GM13977 (cell line): ENCODE data around the gene ABHD8.
A peak's percentile ranks its signal among the peaks of the same experiment; 100 is the strongest.

Experiments
- DNase-seq: peaks from one replicate; pipeline ENCODE4 v3.0.0; 2012; ENCODE audit warnings: low spot score
- in situ Hi-C: fragments of 300-500 bp; cut with MboI; formaldehyde crosslinking; loops from one replicate; pipeline ENCODE4 v1.12.0; 2022; ENCODE audit warnings: low sequenced_read_pairs, low pct_unique_long_range_greater_than_20kb, mixed read lengths, inconsistent platforms; ENCODE audit not compliant: unreplicated experiment
- TF ChIP-seq, protein P1 (sequence below): IDR thresholded peaks from 2 replicates; pipeline ENCODE4 v1.5.1; 2012; ENCODE audit warnings: mild to moderate bottlenecking, control low read depth; ENCODE audit not compliant: insufficient read depth; ENCODE audit errors: extremely low read depth, missing control alignments

Gene ABHD8

GRCh38 chr19:17329366-17330261 lies 26.4 kb upstream of the ABHD8 start:
- peak; percentile 35 for DNase-seq
- TF ChIP-seq, protein P1, sequence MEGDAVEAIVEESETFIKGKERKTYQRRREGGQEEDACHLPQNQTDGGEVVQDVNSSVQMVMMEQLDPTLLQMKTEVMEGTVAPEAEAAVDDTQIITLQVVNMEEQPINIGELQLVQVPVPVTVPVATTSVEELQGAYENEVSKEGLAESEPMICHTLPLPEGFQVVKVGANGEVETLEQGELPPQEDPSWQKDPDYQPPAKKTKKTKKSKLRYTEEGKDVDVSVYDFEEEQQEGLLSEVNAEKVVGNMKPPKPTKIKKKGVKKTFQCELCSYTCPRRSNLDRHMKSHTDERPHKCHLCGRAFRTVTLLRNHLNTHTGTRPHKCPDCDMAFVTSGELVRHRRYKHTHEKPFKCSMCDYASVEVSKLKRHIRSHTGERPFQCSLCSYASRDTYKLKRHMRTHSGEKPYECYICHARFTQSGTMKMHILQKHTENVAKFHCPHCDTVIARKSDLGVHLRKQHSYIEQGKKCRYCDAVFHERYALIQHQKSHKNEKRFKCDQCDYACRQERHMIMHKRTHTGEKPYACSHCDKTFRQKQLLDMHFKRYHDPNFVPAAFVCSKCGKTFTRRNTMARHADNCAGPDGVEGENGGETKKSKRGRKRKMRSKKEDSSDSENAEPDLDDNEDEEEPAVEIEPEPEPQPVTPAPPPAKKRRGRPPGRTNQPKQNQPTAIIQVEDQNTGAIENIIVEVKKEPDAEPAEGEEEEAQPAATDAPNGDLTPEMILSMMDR = no peak
- in situ Hi-C loops = no loop called here

- TF ChIP-seq, protein P1 = no peak
- in situ Hi-C loops = no loop called here
- peak; percentile 73 for DNase-seq
These were observed 25.5 kb upstream of the ABHD8 start for GRCh38 chr19:17328517-17329365.

DNA sequence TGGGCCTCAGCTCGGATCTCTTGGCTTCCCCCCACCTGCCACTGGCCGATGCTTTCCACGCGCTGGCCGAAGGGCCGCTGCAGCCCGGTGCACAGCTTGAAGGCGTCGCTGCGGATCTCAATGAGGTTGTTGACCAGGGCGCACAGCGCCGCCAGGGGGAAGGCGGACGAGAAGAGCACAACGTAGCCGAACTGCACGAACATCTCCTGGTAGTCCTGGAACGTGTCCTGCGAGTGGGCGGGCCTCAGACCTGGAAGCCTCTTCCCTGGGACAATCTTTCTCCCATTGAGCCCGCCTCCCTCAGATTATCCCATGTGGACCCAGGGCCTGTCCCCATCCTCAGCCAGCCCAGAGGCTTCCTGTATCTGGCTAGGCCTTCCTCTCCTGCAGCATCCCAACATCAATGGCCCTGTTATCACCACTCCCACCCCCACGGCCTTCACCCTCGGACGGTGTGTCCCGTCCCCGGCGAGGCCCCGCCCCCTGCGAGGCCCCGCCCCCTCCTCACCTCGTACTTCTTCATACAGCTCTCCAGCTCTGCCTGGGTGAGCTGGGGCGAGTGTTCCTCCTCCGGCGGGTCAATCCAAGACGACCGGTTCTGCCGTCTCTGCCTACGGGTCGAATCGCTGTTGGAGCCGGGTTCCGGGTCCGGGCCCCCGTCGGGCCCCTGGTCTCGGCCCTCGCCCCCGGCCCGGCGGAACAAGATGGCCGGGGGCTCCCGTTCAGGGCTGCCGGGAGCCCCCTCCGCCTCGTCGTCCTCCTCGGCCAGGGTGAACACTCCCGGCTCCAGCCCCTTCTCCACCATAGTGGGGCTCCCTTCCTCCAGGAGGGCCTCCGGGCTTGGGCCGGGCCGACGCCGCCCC lies 24.7 kb upstream of the ABHD8 start:
- TF ChIP-seq, protein P1 = no peak
- in situ Hi-C loops = no loop called here
- peak; percentile 90 for DNase-seq

GRCh38 chr19:17327068-17327653 lies 23.9 kb upstream of the ABHD8 start:
- peak; percentile 32 for DNase-seq
- in situ Hi-C loops = no loop called here
- TF ChIP-seq, protein P1 = no peak

DNA sequence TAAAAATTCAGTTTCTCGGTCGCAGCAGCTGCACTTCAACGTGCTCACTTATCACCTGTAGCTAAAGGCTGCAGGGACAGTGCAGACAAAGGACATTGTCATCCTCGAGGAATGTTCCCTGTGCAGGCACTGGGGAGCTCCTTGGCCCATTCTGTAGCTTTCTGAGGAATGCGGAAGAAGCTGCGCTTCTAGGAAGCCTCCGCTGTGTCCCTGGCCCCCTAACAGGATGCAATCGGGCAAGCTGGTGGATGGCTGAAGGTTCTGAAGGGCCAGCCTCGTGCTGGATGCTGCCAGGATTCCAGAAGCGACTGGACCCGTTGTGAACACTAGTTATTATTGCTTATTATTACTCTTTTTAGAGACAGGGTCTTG lies 23.4 kb upstream of the ABHD8 start:
- in situ Hi-C loops = no loop called here
- DNase-seq = no peak
- TF ChIP-seq, protein P1 = no peak
